CD4-positive, CD25-positive, alpha-beta regulatory T cell (primary cell): ENCODE measurements around the gene ALKBH4. TPM values are rescaled to one million over a fixed set of nuclear protein-coding genes. Genes with fewer than 3 reads are reported as not detected.

Experiments
- ATAC-seq, 2 donors: fragments of 150-1000 bp; cut with Tn5 transposase; one replicate each; pipeline ENCODE4 v1.10.0; 2021; ENCODE audit warnings: low read depth in 2 of 2, moderate number of reproducible peaks in 2 of 2, moderate library complexity in 1 of 2
- DNase-seq, 3 donors: peaks; one replicate each; pipeline versions ENCODE4 v3.0.0 to v3.0.0-alpha.2; 2012 to 2022; ENCODE audit warnings: mixed read lengths in 1 of 3
- H3K27ac ChIP-seq: one replicate; pipeline ENCODE4 v1.7.0; 2013; ENCODE audit warnings: mild to moderate bottlenecking, low read length; ENCODE audit not compliant: insufficient read depth, poor library complexity, severe bottlenecking
- H3K27me3 ChIP-seq: one replicate; pipeline ENCODE4 v1.7.0; 2013; ENCODE audit warnings: low read length; ENCODE audit not compliant: control insufficient read depth, insufficient read depth
- H3K36me3 ChIP-seq: one replicate; pipeline ENCODE4 v1.7.0; 2013; ENCODE audit warnings: mild to moderate bottlenecking, low read length, moderate library complexity; ENCODE audit not compliant: control insufficient read depth, insufficient read depth
- H3K4me1 ChIP-seq: 2 replicates; pipeline ENCODE4 v1.7.0; 2013; ENCODE audit warnings: mild to moderate bottlenecking, low read length; ENCODE audit not compliant: insufficient read depth, control insufficient read depth, poor library complexity, severe bottlenecking
- H3K4me3 ChIP-seq: one replicate; pipeline ENCODE4 v1.7.0; 2013; ENCODE audit warnings: low read depth, mild to moderate bottlenecking, low read length, moderate library complexity
- H3K9me3 ChIP-seq, 2 experiments: 1 replicate in 1 of 2; 2 replicates in 1 of 2; pipeline ENCODE4 v1.7.0; 2013; ENCODE audit warnings: low read length in 2 of 2, mild to moderate bottlenecking in 1 of 2, moderate library complexity in 1 of 2; ENCODE audit not compliant: control insufficient read depth in 2 of 2
- H3K27ac Mint-ChIP-seq, 3 donors: one replicate each; pipeline ENCODE4 v1.8.0; 2020 to 2022; ENCODE audit warnings: mild to moderate bottlenecking in 3 of 3, mixed read lengths in 3 of 3, moderate library complexity in 2 of 3
- H3K27me3 Mint-ChIP-seq: one replicate; pipeline ENCODE4 v1.8.0; 2022; ENCODE audit warnings: mild to moderate bottlenecking, mixed read lengths
- H3K36me3 Mint-ChIP-seq: one replicate; pipeline ENCODE4 v1.8.0; 2020; ENCODE audit warnings: mixed read lengths
- H3K4me1 Mint-ChIP-seq, 4 donors: one replicate each; pipeline ENCODE4 v1.8.0; 2020 to 2022; ENCODE audit warnings: mixed read lengths in 4 of 4, mild to moderate bottlenecking in 1 of 4
- H3K4me3 Mint-ChIP-seq, 4 donors: one replicate each; pipeline ENCODE4 v1.8.0; 2020 to 2022; ENCODE audit warnings: mild to moderate bottlenecking in 4 of 4, mixed read lengths in 4 of 4, moderate library complexity in 3 of 4
- H3K9me3 Mint-ChIP-seq, 7 donors: one replicate each; pipeline ENCODE4 v1.8.0; 2020 to 2022; ENCODE audit warnings: mixed read lengths in 7 of 7, mild to moderate bottlenecking in 3 of 7, moderate library complexity in 2 of 7
- polyA plus RNA-seq, 4 donors: library from polyadenylated mRNA; unstranded; fragments of 300-500 nt; fragmentation: Illumina TruSeq; gene quantifications; one replicate each; pipeline ENCODE4 v1.2.3, GENCODE V29; 2021
- total RNA-seq: library from RNA; stranded (reverse); gene quantifications from one replicate; pipeline ENCODE4 v1.2.3, GENCODE V29; 2022

The ALKBH4 gene
- total and polyA plus RNA-seq, 5 donors from 2014 or later = 7.4 to 20.6 (median 18.5) TPM

- DNase-seq = no peak
- Mint-ChIP-seq H3K4me1 (peaks cover 0 to 3% (median under 1%) of the 10 kb centered on the region in 4 donors), H3K36me3 (no peaks in the 10 kb centered on the region), H3K27me3 (no peaks in the 10 kb centered on the region), H3K4me3 (peak overlapping the region in 1 of 4 donors; percentile 71), H3K9me3 (no peaks in the 10 kb centered on the region), H3K27ac (no peak overlapping the region)
- H3K36me3 ChIP-seq = peaks cover 17% of the 10 kb centered on the region
- H3K4me1 ChIP-seq = no peaks in the 10 kb centered on the region
- no peak for ATAC-seq
- H3K27me3 ChIP-seq = no peaks in the 10 kb centered on the region
- no peak overlapping the region for H3K4me3 ChIP-seq
- no peaks in the 10 kb centered on the region for H3K9me3 ChIP-seq
- H3K27ac ChIP-seq = no peak overlapping the region
These were observed 7.7 kb upstream of the ALKBH4 start for GRCh38 chr7:102472126-102473041.

- H3K4me1 ChIP-seq = no peaks in the 10 kb centered on the region
- H3K27me3 Mint-ChIP-seq = no peaks in the 10 kb centered on the region
- H3K27me3 ChIP-seq = no peaks in the 10 kb centered on the region
- no peak overlapping the region for H3K4me3 Mint-ChIP-seq
- peaks cover 17% of the 10 kb centered on the region for H3K36me3 ChIP-seq
- no peaks in the 10 kb centered on the region for H3K36me3 Mint-ChIP-seq
- DNase-seq (no peak), ATAC-seq (no peak)
- no peaks in the 10 kb centered on the region for H3K9me3 Mint-ChIP-seq
- peak overlapping the region in 1 of 3 donors; percentile 74 for H3K27ac Mint-ChIP-seq
- H3K27ac ChIP-seq = no peak overlapping the region
- no peaks in the 10 kb centered on the region for H3K9me3 ChIP-seq
- no peak overlapping the region for H3K4me3 ChIP-seq
- H3K4me1 Mint-ChIP-seq = peaks cover 0 to 6% (median 3%) of the 10 kb centered on the region in 4 donors
These were observed 7.1 kb upstream of the ALKBH4 start for GRCh38 chr7:102471791-102472125.

GRCh38 chr7:102469972-102470825, 5.5 kb upstream of the ALKBH4 start:
- DNase-seq = no peak
- no peak overlapping the region for H3K4me3 ChIP-seq
- no peaks in the 10 kb centered on the region for H3K27me3 ChIP-seq
- H3K27ac Mint-ChIP-seq = no peak overlapping the region
- no peak overlapping the region for H3K27ac ChIP-seq
- H3K4me1 ChIP-seq = peaks cover 10% of the 10 kb centered on the region
- peaks cover 0 to 21% (median 6%) of the 10 kb centered on the region in 4 donors for H3K4me1 Mint-ChIP-seq
- ATAC-seq = no peak
- no peaks in the 10 kb centered on the region for H3K9me3 ChIP-seq
- H3K36me3 Mint-ChIP-seq = no peaks in the 10 kb centered on the region
- no peak overlapping the region for H3K4me3 Mint-ChIP-seq
- peaks cover 17% of the 10 kb centered on the region for H3K36me3 ChIP-seq
- H3K27me3 Mint-ChIP-seq = no peaks in the 10 kb centered on the region
- no peaks in the 10 kb centered on the region for H3K9me3 Mint-ChIP-seq

- peaks cover 17% of the 10 kb centered on the region for H3K36me3 ChIP-seq
- Mint-ChIP-seq H3K4me1 (peaks cover 0 to 24% (median 6%) of the 10 kb centered on the region in 4 donors), H3K9me3 (no peaks in the 10 kb centered on the region), H3K4me3 (no peak overlapping the region), H3K27ac (no peak overlapping the region), H3K36me3 (no peaks in the 10 kb centered on the region), H3K27me3 (no peaks in the 10 kb centered on the region)
- DNase-seq (no peak), ATAC-seq (no peak)
- H3K27me3 ChIP-seq = no peaks in the 10 kb centered on the region
- H3K9me3 ChIP-seq = no peaks in the 10 kb centered on the region
- H3K4me1 ChIP-seq = peaks cover 13% of the 10 kb centered on the region
- H3K4me3 ChIP-seq = no peak overlapping the region
- H3K27ac ChIP-seq = no peak overlapping the region
These were observed 4.8 kb upstream of the ALKBH4 start for GRCh38 chr7:102469351-102469971.

GRCh38 chr7:102468478-102469350, 4.1 kb upstream of the ALKBH4 start:
- Mint-ChIP-seq H3K9me3 (no peaks in the 10 kb centered on the region), H3K4me1 (peaks cover 0 to 30% (median 7%) of the 10 kb centered on the region in 4 donors), H3K4me3 (no peak overlapping the region), H3K27me3 (no peaks in the 10 kb centered on the region), H3K27ac (no peak overlapping the region), H3K36me3 (no peaks in the 10 kb centered on the region)
- no peak overlapping the region for H3K4me3 ChIP-seq
- H3K36me3 ChIP-seq = peaks cover 17% of the 10 kb centered on the region
- no peak overlapping the region for H3K27ac ChIP-seq
- H3K27me3 ChIP-seq = no peaks in the 10 kb centered on the region
- ATAC-seq (no peak), DNase-seq (no peak)
- H3K9me3 ChIP-seq = no peaks in the 10 kb centered on the region
- peaks cover 21% of the 10 kb centered on the region for H3K4me1 ChIP-seq

GRCh38 chr7:102467581-102468477, 3.2 kb upstream of the ALKBH4 start:
- DNase-seq = no peak
- H3K27ac Mint-ChIP-seq = no peak overlapping the region

More at GRCh38 chr7:102467581-102468477, 3.2 kb upstream of the ALKBH4 start:
- Histone ChIP-seq H3K4me3 (no peak overlapping the region), H3K27me3 (no peaks in the 10 kb centered on the region), H3K27ac (no peak overlapping the region), H3K4me1 (peaks cover 24% of the 10 kb centered on the region), H3K9me3 (no peaks in the 10 kb centered on the region), H3K36me3 (peaks cover 8% of the 10 kb centered on the region)
- H3K4me3 Mint-ChIP-seq = no peak overlapping the region
- no peaks in the 10 kb centered on the region for H3K9me3 Mint-ChIP-seq
- H3K36me3 Mint-ChIP-seq = no peaks in the 10 kb centered on the region
- H3K4me1 Mint-ChIP-seq = peaks cover 0 to 36% (median 8%) of the 10 kb centered on the region in 4 donors
- no peak for ATAC-seq
- H3K27me3 Mint-ChIP-seq = no peaks in the 10 kb centered on the region
